H1 (cell line): ENCODE measurements around the gene ORC6. TPM values are rescaled to one million over a fixed set of nuclear protein-coding genes. Genes with fewer than 3 reads are reported as not detected.

Source experiments
- CTCF ChIA-PET: fragments of 300-600 bp; sonication (Branson Sonifier 250); formaldehyde crosslinking; loops from one replicate; lab custom pipeline; 2021; ENCODE audit not compliant: partially characterized antibody; lab: Charles Lee
- POLR2A ChIA-PET: fragments of 300-600 bp; sonication (Branson Sonifier 250); formaldehyde crosslinking; loops from one replicate; lab custom pipeline; 2021; ENCODE audit warnings: inconsistent platforms; ENCODE audit not compliant: partially characterized antibody; lab: Charles Lee
- DNase-seq, 2 experiments: peaks; one replicate each; pipeline versions ENCODE4 v3.0.0 to v3.0.0-alpha.2; 2010 to 2022; ENCODE audit warnings: low spot score in 2 of 2, low read depth in 1 of 2, mixed read lengths in 1 of 2
- FAIRE-seq: peaks from 2 replicates; lab custom pipeline; 2011; peaks lifted over from hg19 to GRCh38; lab: Jason Lieb, UNC
- H2AFZ ChIP-seq: 2 replicates; pipeline ENCODE4 v1.8.1; 2012; ENCODE audit warnings: low read length, inconsistent platforms
- H2AK5ac ChIP-seq: 2 replicates; pipeline ENCODE4 v1.6.1; 2013; ENCODE audit warnings: low read depth, low read length
- H2BK120ac ChIP-seq: replicated peaks from 2 replicates; pipeline ENCODE3; 2013; ENCODE audit warnings: low read depth, low read length, inconsistent platforms
- H2BK12ac ChIP-seq: 2 replicates; pipeline ENCODE4 v1.6.1; 2013; ENCODE audit warnings: low read depth, low read length
- H2BK15ac ChIP-seq: 2 replicates; pipeline ENCODE4 v1.6.1; 2013; ENCODE audit warnings: low read length
- H2BK20ac ChIP-seq: 2 replicates; pipeline ENCODE4 v1.6.1; 2013; ENCODE audit warnings: low read length
- H2BK5ac ChIP-seq: 2 replicates; pipeline ENCODE4 v1.6.1; 2013; ENCODE audit warnings: low read depth, low read length
- H3K14ac ChIP-seq: 2 replicates; pipeline ENCODE4 v1.6.1; 2013; ENCODE audit warnings: inconsistent platforms; ENCODE audit not compliant: insufficient read length
- H3K18ac ChIP-seq: 2 replicates; pipeline ENCODE4 v1.6.1; 2013; ENCODE audit warnings: low read length; ENCODE audit errors: extremely low read depth
- H3K23ac ChIP-seq: 2 replicates; pipeline ENCODE4 v1.6.1; 2013; ENCODE audit warnings: inconsistent platforms; ENCODE audit not compliant: insufficient read length
- H3K23me2 ChIP-seq: 2 replicates; pipeline ENCODE4 v1.6.1; 2013; ENCODE audit warnings: low read depth, low read length
- H3K27ac ChIP-seq: 2 replicates; pipeline ENCODE4 v1.6.1; 2011; ENCODE audit warnings: low read depth, low read length, inconsistent platforms
- H3K27me3 ChIP-seq, 4 experiments: replicated peaks in 1 of 4; 1 replicate in 1 of 4; 2 replicates in 3 of 4; pipeline versions ENCODE4 v1.6.1 to v1.8.1; 2011 to 2013; ENCODE audit warnings: low read length in 3 of 4, mild to moderate bottlenecking in 3 of 4, inconsistent platforms in 2 of 4, mixed read lengths in 2 of 4, moderate library complexity in 1 of 4; ENCODE audit not compliant: control insufficient read depth in 3 of 4, insufficient read depth in 3 of 4; ENCODE audit errors: extremely low read depth in 1 of 4
- H3K36me3 ChIP-seq, 4 experiments: 2 replicates each; pipeline versions ENCODE4 v1.6.1 to v1.8.1; 2011 to 2013; ENCODE audit warnings: mild to moderate bottlenecking in 4 of 4, low read length in 3 of 4, moderate library complexity in 2 of 4, control low read depth in 1 of 4, inconsistent platforms in 1 of 4; ENCODE audit not compliant: insufficient read depth in 4 of 4, control insufficient read depth in 2 of 4
- H3K4ac ChIP-seq: replicated peaks from 2 replicates; pipeline ENCODE3; 2013; ENCODE audit warnings: low read length, low read depth, mixed read lengths, inconsistent platforms; ENCODE audit not compliant: insufficient read length
- H3K4me1 ChIP-seq, 4 experiments: replicated peaks in 1 of 4; 1 replicate in 1 of 4; 2 replicates in 3 of 4; pipeline versions ENCODE4 v1.6.1 to v1.8.1; 2011 to 2013; ENCODE audit warnings: low read length in 3 of 4, inconsistent platforms in 2 of 4, mixed read lengths in 1 of 4; ENCODE audit not compliant: insufficient read depth in 4 of 4, control insufficient read depth in 3 of 4
- H3K4me2 ChIP-seq, 2 experiments: 2 replicates each; pipeline versions ENCODE4 v1.6.1 to v1.8.1; 2011 to 2013; ENCODE audit warnings: low read depth in 2 of 2, low read length in 2 of 2, control low read depth in 1 of 2, inconsistent platforms in 1 of 2, mild to moderate bottlenecking in 1 of 2; ENCODE audit not compliant: insufficient read depth in 1 of 2
- H3K4me3 ChIP-seq, 4 experiments: fragments of 200-600, 300-600 bp in 1 of 4; sonication (generic), shearing (Covaris generic), sonication (Bioruptor Twin) in 1 of 4; 2 replicates each; pipeline versions ENCODE4 v1.5.1 to v1.8.1; 2011 to 2016; ENCODE audit warnings: low read length in 4 of 4, low read depth in 3 of 4, control low read depth in 2 of 4, inconsistent platforms in 2 of 4, mild to moderate bottlenecking in 2 of 4, mixed read lengths in 1 of 4, moderate library complexity in 1 of 4; ENCODE audit not compliant: insufficient read depth in 2 of 4; ENCODE audit errors: extremely low read depth in 1 of 4
- H3K56ac ChIP-seq: replicated peaks from 2 replicates; pipeline ENCODE3; 2013; ENCODE audit warnings: low read depth, mild to moderate bottlenecking, mixed read lengths, low read length, inconsistent platforms; ENCODE audit not compliant: insufficient read length
- H3K79me1 ChIP-seq: 2 replicates; pipeline ENCODE4 v1.6.1; 2013; ENCODE audit warnings: low read depth, low read length, control low read depth
- H3K79me2 ChIP-seq, 2 experiments: 2 replicates each; pipeline versions ENCODE4 v1.6.1 to v1.8.1; 2012 to 2013; ENCODE audit warnings: low read length in 2 of 2, mild to moderate bottlenecking in 2 of 2, inconsistent platforms in 1 of 2; ENCODE audit not compliant: insufficient read depth in 2 of 2, control insufficient read depth in 1 of 2
- H3K9ac ChIP-seq, 4 experiments: replicated peaks in 1 of 4; 1 replicate in 1 of 4; 2 replicates in 3 of 4; pipeline versions ENCODE4 v1.6.1 to v1.8.1; 2011 to 2013; ENCODE audit warnings: low read depth in 3 of 4, low read length in 3 of 4, control low read depth in 2 of 4, mild to moderate bottlenecking in 2 of 4, moderate library complexity in 2 of 4, inconsistent platforms in 1 of 4; ENCODE audit errors: extremely low read depth in 1 of 4
- H3K9me3 ChIP-seq, 2 experiments: 2 replicates each; pipeline versions ENCODE4 v1.6.1 to v1.8.1; 2012 to 2013; ENCODE audit warnings: mild to moderate bottlenecking in 2 of 2, moderate library complexity in 2 of 2, control low read depth in 1 of 2, inconsistent platforms in 1 of 2, low read depth in 1 of 2, low read length in 1 of 2, mixed read lengths in 1 of 2; ENCODE audit not compliant: insufficient read depth in 2 of 2
- H4K20me1 ChIP-seq, 2 experiments: replicated peaks in 1 of 2; 2 replicates each; pipeline versions ENCODE3 to v1.8.1; 2011 to 2013; ENCODE audit warnings: inconsistent platforms in 2 of 2, low read length in 2 of 2, mild to moderate bottlenecking in 1 of 2; ENCODE audit not compliant: insufficient read depth in 2 of 2, control insufficient read depth in 1 of 2
- H4K5ac ChIP-seq: 2 replicates; pipeline ENCODE4 v1.6.1; 2013; ENCODE audit warnings: low read length, low read depth, mixed read lengths, inconsistent platforms; ENCODE audit not compliant: insufficient read length
- H4K8ac ChIP-seq: 2 replicates; pipeline ENCODE4 v1.8.0; 2013; ENCODE audit warnings: mild to moderate bottlenecking, moderate library complexity, low read length, inconsistent platforms; ENCODE audit not compliant: insufficient read depth; ENCODE audit errors: extremely low read depth
- H4K91ac ChIP-seq: replicated peaks from 2 replicates; pipeline ENCODE3; 2013; ENCODE audit warnings: low read length, mixed read lengths, inconsistent platforms; ENCODE audit not compliant: insufficient read length
- ATF3 ChIP-seq: IDR thresholded peaks from 2 replicates; pipeline ENCODE4 v1.6.1; 2011; ENCODE audit warnings: low read depth, mild to moderate bottlenecking, low read length; ENCODE audit not compliant: insufficient read depth
- BRCA1 ChIP-seq: IDR thresholded peaks from 2 replicates; pipeline ENCODE4 v1.6.1; 2012; ENCODE audit warnings: low read depth, low read length, improper control_type of control experiment
- CBX5 ChIP-seq: fragments of 300-800, 300-1000 bp; sonication (generic); IDR thresholded peaks from 2 replicates; pipeline ENCODE4 v1.7.1; 2016; ENCODE audit warnings: antibody characterized with exemption, low read length, low read depth
- CEBPB ChIP-seq: IDR thresholded peaks from 2 replicates; pipeline ENCODE4 v1.6.1; 2012; ENCODE audit warnings: low read depth, low read length
- EP300 ChIP-seq, 2 experiments: IDR thresholded peaks; 1 replicate in 1 of 2; 2 replicates in 1 of 2; pipeline ENCODE4 v1.6.1; 2011 to 2012; ENCODE audit warnings: low read depth in 2 of 2, low read length in 2 of 2, mild to moderate bottlenecking in 2 of 2, borderline replicate concordance in 1 of 2, inconsistent platforms in 1 of 2, moderate library complexity in 1 of 2
- RBBP5 ChIP-seq: IDR thresholded peaks from 2 replicates; pipeline ENCODE4 v1.7.1; 2012; ENCODE audit warnings: low read depth, mild to moderate bottlenecking, inconsistent platforms, low read length, moderate library complexity, borderline replicate concordance
- RXRA ChIP-seq: IDR thresholded peaks from 2 replicates; pipeline ENCODE4 v1.6.1; 2011; ENCODE audit warnings: low read depth, mild to moderate bottlenecking, low read length, moderate library complexity; ENCODE audit not compliant: insufficient read depth
- SIN3A ChIP-seq, 2 experiments: IDR thresholded peaks in 1 of 2; conservative IDR thresholded peaks in 1 of 2; 2 replicates each; pipeline ENCODE4 v1.6.1; 2011 to 2012; ENCODE audit warnings: low read length in 2 of 2, improper control_type of control experiment in 1 of 2, low read depth in 1 of 2, mild to moderate bottlenecking in 1 of 2
- SRF ChIP-seq: IDR thresholded peaks from 2 replicates; pipeline ENCODE4 v1.6.1; 2011; ENCODE audit warnings: mild to moderate bottlenecking, low read depth, low read length, moderate library complexity
- SUZ12 ChIP-seq: fragments of 200-600 bp; sonication (generic); IDR thresholded peaks from 2 replicates; pipeline ENCODE4 v1.6.1; 2012; ENCODE audit warnings: mild to moderate bottlenecking, inconsistent platforms, low read length, moderate library complexity, mixed read lengths
- TCF12 ChIP-seq: IDR thresholded peaks from 2 replicates; pipeline ENCODE4 v1.6.1; 2011; ENCODE audit warnings: low read depth, mild to moderate bottlenecking, low read length
- USF2 ChIP-seq: IDR thresholded peaks from 2 replicates; pipeline ENCODE4 v1.6.1; 2011; ENCODE audit warnings: low read length, improper control_type of control experiment
- WGBS, 2 experiments: shearing (Covaris generic) in 1 of 2; methylation state at CpG; one replicate each; pipeline versions ENCODE4 v1.1.6 to v1.1.7; 2013 to 2015; ENCODE audit warnings: low lambda C conversion rate in 2 of 2, mixed read lengths in 2 of 2, inconsistent platforms in 1 of 2, low coverage in 1 of 2, missing lambda C conversion rate in 1 of 2; ENCODE audit not compliant: insufficient replicate concordance in 2 of 2, insufficient coverage in 1 of 2, insufficient read length in 1 of 2; ENCODE audit errors: extremely low coverage in 1 of 2, missing lambda C conversion rate in 1 of 2; 5-methylcytosine and 5-hydroxymethylcytosine counted together
- polyA plus RNA-seq, 7 experiments: library from polyadenylated mRNA; depleted of rRNA in 3 of 7; stranded (reverse) in 5 of 7; unstranded in 2 of 7; fragments of >200 nt in 5 of 7; fragments of 200-250 nt in 2 of 7; gene quantifications; 1 replicate in 5 of 7; 2 replicates in 1 of 7; 4 replicates in 1 of 7; pipeline versions ENCODE4 v1.2.1 to v1.2.3, GENCODE V29; 2011 to 2013; ENCODE audit warnings: missing spikeins in 2 of 7, mixed read lengths in 2 of 7
- total RNA-seq: library from RNA; stranded (reverse); fragmentation: NEBNext Ultra II Directional; extraction: Animal tissue kit (Norgen Biotek cat#: 25700); gene quantifications from 2 replicates; pipeline ENCODE4 v1.2.1, GENCODE V29; 2021

ORC6 gene
- total and polyA plus RNA-seq, 2 of the 8 experiments (the other 6 are each of a cell fraction or from before 2014, with no cell fraction given): 41.8 to 67.4 TPM

- Histone ChIP-seq H3K27ac (no peak overlapping the region), H2BK15ac (no peak overlapping the region), H2AFZ (no peak overlapping the region), H3K4me3 (no peak overlapping the region), H3K9ac (no peak overlapping the region), H3K4me2 (no peak overlapping the region), H3K36me3 (no peaks in the 10 kb centered on the region), H3K79me1 (no peaks in the 10 kb centered on the region), H4K5ac (no peak overlapping the region), H3K23ac (no peak overlapping the region), H3K9me3 (no peaks in the 10 kb centered on the region), H3K27me3 (no peaks in the 10 kb centered on the region), H2BK120ac (no peak overlapping the region), H2BK20ac (no peak overlapping the region), H3K18ac (no peak overlapping the region), H3K14ac (no peak overlapping the region), H2BK5ac (no peak overlapping the region), H3K23me2 (no peaks in the 10 kb centered on the region), H3K4ac (no peak overlapping the region), H3K4me1 (no peaks in the 10 kb centered on the region), H4K20me1 (no peaks in the 10 kb centered on the region), H3K56ac (no peak overlapping the region), H4K91ac (no peak overlapping the region), H2AK5ac (no peak overlapping the region), H4K8ac (no peak overlapping the region), H3K79me2 (no peaks in the 10 kb centered on the region), H2BK12ac (no peak overlapping the region)
- ChIA-PET CTCF (no interaction called here), POLR2A (interaction anchor here (0.7 kb wide), 1 partner anchor 31 kb away, joined by 3 read pairs; no protein-coding TSS in a partner anchor)
- FAIRE-seq: no peak
- 70% methylated on average over 6 of the region's 6 CpGs; no CpG with 5 or more reads in 1 of the 2 experiments for whole genome bisulfite sequencing, 2 experiments
- peak in 1 of 2 experiments; percentile 17 for DNase-seq
- TF ChIP-seq EP300 (IDR thresholded peaks at IDR 0.05; ENCODE audit: borderline replicate concordance in 1 of 2, low read depth in 2 of 2, low read length in 2 of 2) (no peak), ATF3 (no peak), CBX5 (no peak), CEBPB (no peak), BRCA1 (no peak), TCF12 (no peak), SRF (no peak), SUZ12 (no peak), RXRA (no peak), RBBP5 (no peak), SIN3A (conservative IDR thresholded peaks at IDR 0.05 in 1 of 2, IDR thresholded peaks at IDR 0.05 in 1 of 2; ENCODE audit: low read depth in 1 of 2, low read length in 2 of 2) (no peak), USF2 (no peak)
Observed at GRCh38 chr16:46715769-46716305, 26.4 kb downstream of the ORC6 start.
